ENCODE data around the gene EPHA3.

- TF ChIP-seq CTCF (conservative IDR thresholded peaks at IDR 0.05 in 1 of 2, IDR thresholded peaks at IDR 0.05 in 1 of 2; ENCODE audit: low read depth in 1 of 2, low read length in 2 of 2) (no peak), EZH2 (IDR thresholded peaks at IDR 0.05; ENCODE audit: low read length, missing control alignments) (no peak)
Measured at GRCh38 chr3:89256395-89256794, 149.0 kb downstream of the EPHA3 start.

All from fibroblast of lung (primary cell).